OCI-LY3 (cell line): ENCODE data around the gene OSR1.

Experiments used
- EZH2phosphoT487 ChIP-seq: fragments of 200-600 bp; shearing (Covaris generic); IDR thresholded peaks from 2 replicates; pipeline ENCODE4 v1.6.1; 2018; ENCODE audit warnings: antibody characterized with exemption, mixed run types, low read depth
- TF ChIP-seq, protein P1 (sequence below): fragments of 200-600, 300-600 bp; sonication (generic); IDR thresholded peaks from 2 replicates; pipeline ENCODE4 v1.5.1; 2014; ENCODE audit warnings: antibody characterized with exemption, low read length, low read depth

DNA sequence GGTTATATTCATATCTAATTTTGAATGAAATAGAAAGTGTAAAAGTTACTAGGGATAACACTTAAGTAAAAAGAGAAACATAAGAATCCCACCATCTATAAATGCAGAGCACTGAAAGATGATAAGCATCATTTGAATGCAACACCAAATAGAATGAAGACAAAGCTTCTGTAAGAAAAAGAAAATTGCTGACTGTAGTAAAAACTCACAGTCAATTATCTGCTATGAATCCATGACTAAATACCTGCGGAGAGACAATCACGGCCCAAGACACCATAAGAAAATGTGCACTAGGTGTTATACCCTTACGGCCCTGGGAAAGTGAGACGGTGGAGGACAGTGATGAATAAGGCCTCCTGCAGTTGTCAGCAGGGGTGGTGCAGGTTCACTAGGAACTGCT is 45.4 kb upstream of the OSR1 start:
- TF ChIP-seq, protein P1, sequence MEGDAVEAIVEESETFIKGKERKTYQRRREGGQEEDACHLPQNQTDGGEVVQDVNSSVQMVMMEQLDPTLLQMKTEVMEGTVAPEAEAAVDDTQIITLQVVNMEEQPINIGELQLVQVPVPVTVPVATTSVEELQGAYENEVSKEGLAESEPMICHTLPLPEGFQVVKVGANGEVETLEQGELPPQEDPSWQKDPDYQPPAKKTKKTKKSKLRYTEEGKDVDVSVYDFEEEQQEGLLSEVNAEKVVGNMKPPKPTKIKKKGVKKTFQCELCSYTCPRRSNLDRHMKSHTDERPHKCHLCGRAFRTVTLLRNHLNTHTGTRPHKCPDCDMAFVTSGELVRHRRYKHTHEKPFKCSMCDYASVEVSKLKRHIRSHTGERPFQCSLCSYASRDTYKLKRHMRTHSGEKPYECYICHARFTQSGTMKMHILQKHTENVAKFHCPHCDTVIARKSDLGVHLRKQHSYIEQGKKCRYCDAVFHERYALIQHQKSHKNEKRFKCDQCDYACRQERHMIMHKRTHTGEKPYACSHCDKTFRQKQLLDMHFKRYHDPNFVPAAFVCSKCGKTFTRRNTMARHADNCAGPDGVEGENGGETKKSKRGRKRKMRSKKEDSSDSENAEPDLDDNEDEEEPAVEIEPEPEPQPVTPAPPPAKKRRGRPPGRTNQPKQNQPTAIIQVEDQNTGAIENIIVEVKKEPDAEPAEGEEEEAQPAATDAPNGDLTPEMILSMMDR = no peak
- no peak for TF ChIP-seq EZH2phosphoT487
